ENCODE results near the gene MYLK.

DNA sequence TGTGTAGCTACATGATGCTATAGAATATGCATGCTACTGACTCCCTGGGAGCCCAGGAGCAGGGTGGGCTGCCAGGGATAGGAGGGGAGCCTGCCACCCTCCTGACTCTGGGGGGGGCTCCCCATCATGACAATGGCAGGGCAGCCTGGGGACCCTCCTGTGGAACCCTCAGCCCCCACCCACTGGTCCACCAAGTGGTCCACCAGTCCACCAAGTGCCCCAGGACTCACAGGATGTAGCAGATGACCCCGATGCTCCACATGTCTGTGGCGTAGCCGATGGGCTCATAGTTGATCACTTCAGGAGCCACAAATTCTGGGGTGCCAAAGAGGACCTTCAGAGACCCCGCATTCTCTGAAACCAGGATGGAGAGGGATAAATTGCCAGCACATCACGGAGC is 246.3 kb downstream of the MYLK start:
- TF ChIP-seq, protein P1, sequence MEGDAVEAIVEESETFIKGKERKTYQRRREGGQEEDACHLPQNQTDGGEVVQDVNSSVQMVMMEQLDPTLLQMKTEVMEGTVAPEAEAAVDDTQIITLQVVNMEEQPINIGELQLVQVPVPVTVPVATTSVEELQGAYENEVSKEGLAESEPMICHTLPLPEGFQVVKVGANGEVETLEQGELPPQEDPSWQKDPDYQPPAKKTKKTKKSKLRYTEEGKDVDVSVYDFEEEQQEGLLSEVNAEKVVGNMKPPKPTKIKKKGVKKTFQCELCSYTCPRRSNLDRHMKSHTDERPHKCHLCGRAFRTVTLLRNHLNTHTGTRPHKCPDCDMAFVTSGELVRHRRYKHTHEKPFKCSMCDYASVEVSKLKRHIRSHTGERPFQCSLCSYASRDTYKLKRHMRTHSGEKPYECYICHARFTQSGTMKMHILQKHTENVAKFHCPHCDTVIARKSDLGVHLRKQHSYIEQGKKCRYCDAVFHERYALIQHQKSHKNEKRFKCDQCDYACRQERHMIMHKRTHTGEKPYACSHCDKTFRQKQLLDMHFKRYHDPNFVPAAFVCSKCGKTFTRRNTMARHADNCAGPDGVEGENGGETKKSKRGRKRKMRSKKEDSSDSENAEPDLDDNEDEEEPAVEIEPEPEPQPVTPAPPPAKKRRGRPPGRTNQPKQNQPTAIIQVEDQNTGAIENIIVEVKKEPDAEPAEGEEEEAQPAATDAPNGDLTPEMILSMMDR (IDR thresholded peaks at IDR 0.05) = no peak
- no peak for TF ChIP-seq POLR2A (IDR thresholded peaks at IDR 0.05)
